RWPE1 (cell line): Measurements from ENCODE around the gene GPR132.

Source experiments
- CTCF ChIA-PET: fragments of 350-600 bp; sonication (Branson Sonifier 250); formaldehyde crosslinking; extraction: SDS; loops from one replicate; lab custom pipeline; 2021; lab: Yijun Ruan, JAX
- POLR2A ChIA-PET: fragments of 400-600 bp; formaldehyde crosslinking; extraction: SDS; loops from one replicate; lab custom pipeline; 2020; ENCODE audit warnings: antibody characterized with exemption; ENCODE audit not compliant: low non-redundant PET; lab: Yijun Ruan, JAX
- DNase-seq: peaks from one replicate; pipeline ENCODE4 v3.0.0; 2012; ENCODE audit warnings: low spot score
- H3K27ac ChIP-seq: fragments of 450-650 bp; 2 replicates; pipeline ENCODE4 v1.5.1; 2017
- CTCF ChIP-seq: fragments of 450-650 bp; conservative IDR thresholded peaks from 2 replicates; pipeline ENCODE4 v1.5.1; 2017; ENCODE audit warnings: low read depth, mild to moderate bottlenecking

The GPR132 gene

GRCh38 chr14:105092171-105093037 is 27.2 kb upstream of the GPR132 start:
- ChIA-PET POLR2A (interaction anchor here (0.9 to 1.6 kb wide), 2 partner anchors 84 to 209 kb away, joined by 4 read pairs; partner anchors contain the start of gene BRF1), CTCF (interaction anchor here (1.5 to 8.1 kb wide), 3 partner anchors 53 to 120 kb away, joined by 4 to 99 read pairs (median 7); partner anchors contain the start of gene JAG2)
- no peak for TF ChIP-seq CTCF
- peak overlapping the region; percentile 100 for H3K27ac ChIP-seq
- DNase-seq = peak; percentile 33

DNA sequence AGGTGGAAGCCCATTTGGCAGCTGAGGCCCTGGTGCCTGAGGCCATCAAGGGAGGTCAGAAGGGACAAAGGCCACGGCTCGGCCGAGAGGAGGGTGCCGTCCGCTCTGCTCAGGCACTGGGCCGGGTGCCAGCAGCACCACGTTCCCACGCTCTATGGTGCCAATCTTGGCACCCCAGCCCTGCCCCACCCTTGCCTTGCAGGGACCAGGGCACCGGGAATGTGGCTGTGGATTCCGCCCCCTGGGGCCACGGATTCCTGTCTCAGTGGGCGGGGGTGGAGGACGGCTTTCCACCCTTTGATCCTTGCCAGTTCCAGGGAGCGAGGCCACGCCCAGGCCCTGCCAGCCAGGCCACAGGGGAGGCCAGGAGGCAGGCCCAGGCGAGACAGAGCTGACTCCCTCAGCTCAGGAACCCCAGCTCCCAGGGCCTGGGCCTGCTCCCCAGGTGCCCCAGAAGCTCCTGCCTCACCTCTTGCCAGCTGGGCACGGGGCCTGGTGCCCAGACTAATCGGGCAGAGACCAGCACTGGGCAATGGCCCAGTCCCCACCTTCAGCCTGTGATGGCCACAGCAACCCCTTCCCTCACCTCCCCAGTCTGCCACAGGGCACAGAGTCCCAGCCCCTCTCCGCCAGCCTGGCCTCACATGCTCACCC is 26.4 kb upstream of the GPR132 start:
- peak; percentile 93 for DNase-seq
- H3K27ac ChIP-seq = peak overlapping the region; percentile 100
- ChIA-PET POLR2A (interaction anchor here (0.9 to 2.1 kb wide), 3 partner anchors 84 to 210 kb away, joined by 4 read pairs; partner anchors contain the start of gene BRF1), CTCF (interaction anchor here (0.6 to 8.1 kb wide), 13 partner anchors 10 to 646 kb away, joined by 3 to 99 read pairs (median 4); partner anchors contain the start of genes JAG2 and NUDT14)
- TF ChIP-seq CTCF = no peak

DNA sequence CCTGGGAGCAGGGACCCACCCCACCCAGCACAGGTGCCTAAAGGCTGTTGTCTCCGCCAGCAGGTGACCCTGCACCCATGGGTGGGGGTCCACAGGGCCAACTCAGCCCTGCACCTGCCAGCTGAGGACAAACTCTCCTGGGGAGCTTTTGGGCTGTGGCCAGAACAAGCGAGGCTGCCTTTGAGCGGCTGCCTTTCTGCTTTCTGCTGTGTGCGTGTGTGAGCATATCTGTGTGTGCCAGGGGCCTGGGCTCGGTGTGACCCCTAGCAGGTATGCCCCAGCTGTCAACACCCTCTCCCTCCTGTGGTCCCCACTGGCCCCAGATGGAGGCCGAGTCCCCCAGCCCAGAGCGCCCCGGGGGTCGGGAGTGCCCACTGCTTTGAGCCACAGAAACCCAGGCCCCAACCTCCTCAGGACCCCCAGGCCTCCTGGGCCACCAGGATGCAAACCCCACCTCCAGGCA is 25.9 kb upstream of the GPR132 start:
- peak overlapping the region; percentile 100 for H3K27ac ChIP-seq
- no peak for TF ChIP-seq CTCF
- CTCF ChIA-PET = interaction anchor here (0.6 to 8.1 kb wide), 22 partner anchors 10 to 645 kb away, joined by 3 to 99 read pairs (median 4); partner anchors contain the start of genes JAG2 and NUDT14
- DNase-seq = no peak
- POLR2A ChIA-PET = interaction anchor here (0.9 to 2.1 kb wide), 4 partner anchors 77 to 210 kb away, joined by 4 read pairs; partner anchors contain the start of genes BRF1 and JAG2

DNA sequence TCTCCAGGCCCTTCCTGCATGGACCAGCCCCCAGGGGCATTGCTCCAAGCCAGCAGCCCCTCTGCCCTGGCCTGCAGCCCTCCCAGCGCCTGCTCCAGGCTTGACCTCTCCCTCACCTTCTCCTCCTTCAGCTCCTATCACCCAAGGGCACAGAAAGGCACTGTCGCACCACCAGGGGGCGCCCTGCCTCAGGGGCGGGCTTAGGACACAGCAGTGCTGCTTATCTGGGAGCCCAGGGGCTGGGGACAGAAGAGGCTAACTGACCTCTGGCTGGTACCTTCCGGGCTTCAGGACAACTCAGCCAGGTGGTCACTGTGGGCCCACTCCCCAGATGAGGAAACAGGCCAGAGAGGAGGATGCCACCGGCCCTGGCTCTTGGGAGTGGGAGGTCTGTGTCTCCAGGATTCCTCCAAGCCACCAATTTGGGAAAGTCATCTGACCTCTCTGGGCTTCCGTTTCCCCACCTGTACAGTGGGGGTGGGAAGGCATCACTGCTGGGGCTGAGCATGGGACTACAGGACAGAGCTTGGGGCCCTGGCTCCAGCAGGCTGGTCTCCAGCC is 25.3 kb upstream of the GPR132 start:
- TF ChIP-seq CTCF = peak; percentile 93
- H3K27ac ChIP-seq = peak overlapping the region; percentile 100
- ChIA-PET POLR2A (interaction anchor here (1.6 to 2.1 kb wide), 3 partner anchors 77 to 121 kb away, joined by 4 read pairs; partner anchors contain the start of gene JAG2), CTCF (interaction anchor here (0.5 to 8.1 kb wide), 37 partner anchors 9 to 1074 kb away, joined by 3 to 99 read pairs (median 4); partner anchors contain the start of genes JAG2 and NUDT14)
- DNase-seq = peak; percentile 51

GRCh38 chr14:105089746-105090492 is 24.7 kb upstream of the GPR132 start:
- ChIA-PET POLR2A (interaction anchor here (1.7 to 2.1 kb wide), 2 partner anchors 78 to 121 kb away, joined by 4 read pairs; partner anchors contain the start of gene JAG2), CTCF (interaction anchor here (0.5 to 8.1 kb wide), 29 partner anchors 9 to 1073 kb away, joined by 3 to 99 read pairs (median 4); partner anchors contain the start of genes JAG2 and NUDT14)
- TF ChIP-seq CTCF = no peak
- no peak for DNase-seq
- H3K27ac ChIP-seq = peak overlapping the region; percentile 100
